Right ventricle myocardium superior (tissue), 1 donor: ENCODE measurements around the gene RPL5. TPM values are rescaled to one million over a fixed set of nuclear protein-coding genes. Genes with fewer than 3 reads are reported as not detected.

Experiments used
- ATAC-seq: fragments of 200-7000 bp; cut with Tn5 transposase; one replicate; pipeline ENCODE4 v1.9.1; 2020; ENCODE audit warnings: mild to moderate bottlenecking; ENCODE audit not compliant: poor library complexity
- DNase-seq: peaks from one replicate; pipeline ENCODE4 v3.0.0-alpha.2; 2020
- intact Hi-C: fragments of 100-400 bp; cut with DNase I; formaldehyde crosslinking; loops from one replicate; pipeline ENCODE4 v1.11.2; 2022
- total RNA-seq: library from RNA; stranded (reverse); fragmentation: NEBNext Ultra II Directional; extraction: Animal tissue kit (Norgen Biotek cat#: 25700); gene quantifications from one replicate; pipeline ENCODE4 v1.2.1, GENCODE V29; 2021
- donor health status: DM: no; HTN: yes; CAD: no; lungs with severe emphysema.

The RPL5 gene
- total RNA-seq, 1 donor from 2014 or later: 543 TPM

DNA sequence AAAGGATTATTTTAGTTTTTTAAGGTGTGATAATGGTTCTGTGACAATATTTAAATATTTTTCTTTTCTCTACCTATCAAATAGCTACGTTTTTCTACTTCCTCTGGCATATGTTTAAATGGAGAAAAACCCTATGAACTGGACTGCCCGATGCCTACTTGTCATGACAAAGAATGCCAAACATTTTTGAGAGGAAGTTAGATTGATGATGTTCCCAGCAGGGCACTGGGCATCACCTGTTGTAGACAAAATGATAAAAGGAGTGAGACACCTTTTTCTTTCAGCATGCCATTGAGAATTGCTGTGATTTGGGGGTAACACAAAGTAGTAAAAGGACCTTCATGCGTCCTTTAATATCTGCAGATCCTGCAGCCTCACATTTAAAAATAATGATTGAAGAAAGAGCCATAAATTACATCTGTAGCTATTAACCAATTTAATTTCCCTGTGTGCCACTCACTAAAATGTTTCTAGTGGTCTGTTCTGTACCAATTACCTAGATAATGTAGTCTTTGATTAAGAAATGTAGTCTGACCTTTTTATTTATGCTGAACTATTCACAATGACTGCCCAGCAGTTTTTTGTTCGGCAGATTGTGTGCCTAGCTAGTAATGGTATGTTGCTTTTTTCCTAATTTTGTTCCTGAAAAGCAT, 47.6 kb downstream of the RPL5 start:
- intact Hi-C loops: no loop called here
- DNase-seq: no peak
- ATAC-seq: no peak

DNA sequence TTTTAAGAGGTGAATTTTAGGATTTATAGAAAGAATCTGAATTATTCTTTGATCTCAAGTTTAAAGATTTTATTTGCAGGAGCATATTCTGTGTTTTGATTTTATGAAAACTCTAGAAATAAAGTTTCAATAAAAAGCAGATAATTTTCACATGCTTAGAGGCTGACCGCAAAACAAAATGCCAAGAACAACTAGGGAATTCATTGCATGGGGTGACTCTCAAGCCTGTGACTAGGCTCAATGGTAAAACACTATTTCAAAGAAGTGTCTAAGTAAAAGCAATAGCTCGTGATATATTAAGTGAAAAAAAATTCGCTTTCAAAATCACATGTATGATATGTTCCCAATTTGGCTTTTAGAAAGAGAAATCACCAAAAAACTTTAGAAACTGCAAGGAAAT, 49.6 kb downstream of the RPL5 start:
- ATAC-seq (no peak), DNase-seq (no peak)
- intact Hi-C loops: no loop called here

DNA sequence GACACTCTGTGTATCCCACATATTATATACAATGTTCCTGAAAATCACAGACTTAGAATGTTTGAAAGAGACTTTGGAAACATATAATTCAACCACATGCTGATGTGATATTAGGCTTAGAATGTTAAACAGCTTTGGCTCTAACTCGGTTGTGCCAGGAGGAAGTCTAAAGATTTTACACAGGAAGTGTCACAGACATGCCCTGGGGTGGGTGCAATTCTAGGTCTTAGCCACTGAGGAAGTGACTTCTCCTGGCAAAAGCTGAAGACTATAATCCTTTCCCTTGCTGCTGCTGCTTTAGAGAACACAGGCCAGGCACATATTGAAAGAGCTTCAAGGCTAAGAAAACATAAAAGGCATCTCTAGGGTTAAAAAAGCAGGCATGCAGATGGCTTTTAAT, 51.0 kb downstream of the RPL5 start:
- DNase-seq: no peak
- ATAC-seq: peak; percentile 38
- intact Hi-C loops: no loop called here

DNA sequence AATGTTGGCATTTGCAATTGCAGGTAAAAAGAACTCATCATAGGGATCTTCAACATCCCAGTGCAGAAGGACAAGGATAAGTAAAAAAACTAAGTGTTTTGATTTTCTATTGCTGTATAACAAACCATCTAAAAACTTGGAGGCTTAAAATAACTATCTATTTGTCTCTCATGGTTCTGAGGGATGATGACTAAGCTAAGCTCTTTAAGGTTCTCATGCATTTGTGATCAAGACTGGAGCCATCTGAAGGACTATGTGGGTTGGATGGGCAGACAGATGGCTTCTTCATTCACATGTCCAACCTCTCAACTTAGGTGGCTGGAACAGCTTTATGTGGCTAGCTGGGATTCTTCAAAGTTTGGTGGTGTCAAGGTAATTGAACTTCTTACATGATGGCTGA, 51.5 kb downstream of the RPL5 start:
- DNase-seq: no peak
- no peak for ATAC-seq
- intact Hi-C loops: no loop called here

DNA sequence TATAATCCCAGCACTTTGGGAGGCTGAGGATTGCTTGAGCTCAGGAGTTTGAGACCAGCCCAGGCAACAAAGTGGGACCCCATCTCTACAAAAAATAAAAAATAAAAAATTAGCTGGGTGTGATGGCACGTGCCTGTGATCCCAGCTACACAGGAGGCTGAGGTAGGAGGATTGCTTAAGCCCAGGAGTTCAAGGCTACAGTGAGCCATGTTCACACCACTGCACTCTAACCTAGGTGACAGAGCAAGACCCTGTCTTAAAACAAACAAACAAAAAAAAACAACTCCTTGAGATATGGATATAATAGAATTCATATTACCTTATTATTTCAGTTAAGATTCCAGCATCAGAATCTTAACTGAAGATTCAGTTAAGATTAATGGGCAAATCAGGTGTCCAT, 52.4 kb downstream of the RPL5 start:
- ATAC-seq (no peak), DNase-seq (no peak)
- intact Hi-C loops: no loop called here

DNA sequence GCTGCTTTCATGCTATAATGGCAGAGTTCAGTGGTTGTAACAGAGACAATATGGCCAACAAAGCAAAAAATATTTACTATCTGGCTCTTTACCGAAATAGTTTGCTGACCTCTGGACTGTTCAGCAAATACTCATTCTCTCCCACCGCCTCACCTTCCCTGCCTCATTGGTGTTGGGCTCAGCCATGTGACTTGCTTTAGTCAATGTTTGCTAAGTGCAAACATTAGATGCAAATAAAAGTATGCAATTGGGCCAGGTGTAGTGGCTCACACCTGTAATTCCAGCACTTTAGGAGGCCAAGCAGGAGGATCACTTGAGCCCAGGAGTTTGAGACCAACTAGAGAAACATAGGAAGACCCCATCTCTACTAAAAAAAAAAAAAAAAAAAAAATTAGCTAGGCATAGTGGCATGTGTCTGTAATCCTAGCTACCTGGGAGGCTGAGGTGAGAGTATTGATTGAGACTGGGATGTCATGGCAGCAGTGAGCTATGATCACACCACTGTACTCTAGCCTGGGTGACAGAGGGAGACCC, 55.1 kb downstream of the RPL5 start:
- ATAC-seq: no peak
- intact Hi-C loops: no loop called here
- DNase-seq: no peak

DNA sequence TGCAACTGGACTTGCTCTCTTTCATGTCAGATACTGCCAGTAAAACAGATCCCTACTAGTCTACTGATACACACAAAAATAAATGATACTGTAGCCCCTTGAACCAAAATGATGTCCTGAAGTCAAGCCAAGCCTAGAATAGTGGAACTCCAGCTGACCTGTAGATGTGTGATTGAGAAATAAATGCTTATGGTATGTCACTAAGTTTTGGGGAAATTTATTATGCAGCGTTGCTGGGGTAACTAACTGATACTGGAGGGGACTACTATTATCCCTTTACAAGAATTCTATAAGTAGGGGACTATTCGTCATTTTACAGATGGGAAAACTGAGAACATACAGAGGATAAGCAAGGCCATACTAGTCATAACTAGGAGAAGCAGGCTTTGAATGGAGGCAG, 55.6 kb downstream of the RPL5 start:
- ATAC-seq (no peak), DNase-seq (no peak)
- intact Hi-C loops: no loop called here

Other genes starting within 250 kb of the RPL5 start
- gene EVI5, start 46.9 kb upstream of the RPL5 start, total RNA-seq: 18.9 TPM
- 7.0 TPM for gene DIPK1A, start 129.4 kb downstream of the RPL5 start, total RNA-seq
- gene MTF2, start 247.2 kb downstream of the RPL5 start, total RNA-seq: 8.1 TPM